Keratinocyte (primary cell): ENCODE measurements around the gene MIPOL1.

ENCODE experiments used
- EZH2 ChIP-seq: IDR thresholded peaks from one replicate; pipeline ENCODE4 v1.6.1; 2012; ENCODE audit warnings: inconsistent platforms, mild to moderate bottlenecking, low read length, moderate library complexity
- TF ChIP-seq, protein P1 (sequence below), 3 experiments: IDR thresholded peaks in 1 of 3; conservative IDR thresholded peaks in 1 of 3; optimal IDR thresholded peaks in 1 of 3; 2 replicates in 2 of 3; 3 replicates in 1 of 3; pipeline versions ENCODE3 to v1.5.1; 2011; ENCODE audit warnings: low read length in 3 of 3, mild to moderate bottlenecking in 3 of 3, moderate library complexity in 2 of 3, control low read depth in 1 of 3, inconsistent platforms in 1 of 3; ENCODE audit not compliant: insufficient read depth in 2 of 3; ENCODE audit errors: extremely low read depth in 1 of 3

GRCh38 chr14:37546621-37547447, 349.1 kb downstream of the MIPOL1 start:
- TF ChIP-seq EZH2: no peak
- TF ChIP-seq, protein P1, sequence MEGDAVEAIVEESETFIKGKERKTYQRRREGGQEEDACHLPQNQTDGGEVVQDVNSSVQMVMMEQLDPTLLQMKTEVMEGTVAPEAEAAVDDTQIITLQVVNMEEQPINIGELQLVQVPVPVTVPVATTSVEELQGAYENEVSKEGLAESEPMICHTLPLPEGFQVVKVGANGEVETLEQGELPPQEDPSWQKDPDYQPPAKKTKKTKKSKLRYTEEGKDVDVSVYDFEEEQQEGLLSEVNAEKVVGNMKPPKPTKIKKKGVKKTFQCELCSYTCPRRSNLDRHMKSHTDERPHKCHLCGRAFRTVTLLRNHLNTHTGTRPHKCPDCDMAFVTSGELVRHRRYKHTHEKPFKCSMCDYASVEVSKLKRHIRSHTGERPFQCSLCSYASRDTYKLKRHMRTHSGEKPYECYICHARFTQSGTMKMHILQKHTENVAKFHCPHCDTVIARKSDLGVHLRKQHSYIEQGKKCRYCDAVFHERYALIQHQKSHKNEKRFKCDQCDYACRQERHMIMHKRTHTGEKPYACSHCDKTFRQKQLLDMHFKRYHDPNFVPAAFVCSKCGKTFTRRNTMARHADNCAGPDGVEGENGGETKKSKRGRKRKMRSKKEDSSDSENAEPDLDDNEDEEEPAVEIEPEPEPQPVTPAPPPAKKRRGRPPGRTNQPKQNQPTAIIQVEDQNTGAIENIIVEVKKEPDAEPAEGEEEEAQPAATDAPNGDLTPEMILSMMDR (optimal IDR thresholded peaks at IDR 0.05 in 1 of 3, IDR thresholded peaks at IDR 0.05 in 1 of 3, conservative IDR thresholded peaks at IDR 0.05 in 1 of 3; ENCODE audit: extremely low read depth in 1 of 3, insufficient read depth in 2 of 3, low read length in 3 of 3): no peak
